ENCODE results near the gene IRGQ.

- TF ChIP-seq POLR2A (IDR thresholded peaks at IDR 0.05; ENCODE audit: low read depth, low read length) (no peak), POLR2AphosphoS5 (IDR thresholded peaks at IDR 0.05; ENCODE audit: low read depth, low read length) (no peak), SPI1 (IDR thresholded peaks at IDR 0.05; ENCODE audit: low read depth, low read length) (no peak), TAF1 (IDR thresholded peaks at IDR 0.05; ENCODE audit: low read depth, low read length) (no peak), POU2F2 (IDR thresholded peaks at IDR 0.05; ENCODE audit: low read depth, low read length) (no peak)
Measured at GRCh38 chr19:43616954-43617353, 21.0 kb upstream of the IRGQ start.

Data from GM12891 (cell line).